ENCODE measurements around the gene RPL36. TPM values are rescaled to one million over a fixed set of nuclear protein-coding genes. Genes with fewer than 3 reads are reported as not detected.

Gene RPL36
- polyA plus RNA-seq, 1 donor from 2014 or later, result 2,640 TPM

GRCh38 chr19:5665781-5666513 is 24.1 kb upstream of the RPL36 start:
- Mint-ChIP-seq H3K27ac (peak overlapping the region in 1 of 3 donors; percentile 23), H3K27me3 (no peaks in the 10 kb centered on the region), H3K9me3 (no peaks in the 10 kb centered on the region), H3K4me1 (peaks cover 0 to 3% (median 0%) of the 10 kb centered on the region in 3 donors), H3K4me3 (peak overlapping the region in 1 of 4 donors; percentile 29), H3K36me3 (no peaks in the 10 kb centered on the region)

- no peaks in the 10 kb centered on the region for H3K36me3 Mint-ChIP-seq
- H3K27me3 Mint-ChIP-seq, result no peaks in the 10 kb centered on the region
- H3K27ac Mint-ChIP-seq, result peak overlapping the region in 1 of 3 donors; percentile 45
- H3K9me3 Mint-ChIP-seq, result no peaks in the 10 kb centered on the region
- H3K4me3 Mint-ChIP-seq, result peak overlapping the region in 1 of 4 donors; percentile 9
- H3K4me1 Mint-ChIP-seq, result peaks cover 0 to 3% (median 0%) of the 10 kb centered on the region in 3 donors
Measured at GRCh38 chr19:5666921-5667610, 23.0 kb upstream of the RPL36 start.

GRCh38 chr19:5667751-5668271 is 22.3 kb upstream of the RPL36 start:
- Mint-ChIP-seq H3K27ac (peak overlapping the region in 2 of 3 donors; percentile 1 to 45), H3K4me1 (peaks cover 0 to 3% (median 0%) of the 10 kb centered on the region in 3 donors), H3K36me3 (no peaks in the 10 kb centered on the region), H3K27me3 (no peaks in the 10 kb centered on the region), H3K4me3 (no peak overlapping the region), H3K9me3 (no peaks in the 10 kb centered on the region)

- Mint-ChIP-seq H3K36me3 (no peaks in the 10 kb centered on the region), H3K4me1 (peaks cover 0 to 3% (median 0%) of the 10 kb centered on the region in 3 donors), H3K9me3 (no peaks in the 10 kb centered on the region), H3K27me3 (no peaks in the 10 kb centered on the region), H3K4me3 (no peak overlapping the region), H3K27ac (peak overlapping the region in 1 of 3 donors; percentile 82)
Measured at GRCh38 chr19:5669212-5669611, 20.9 kb upstream of the RPL36 start.

GRCh38 chr19:5671600-5671999 is 18.5 kb upstream of the RPL36 start:
- H3K27ac Mint-ChIP-seq, result peak overlapping the region in 1 of 3 donors; percentile 79
- H3K4me3 Mint-ChIP-seq, result no peak overlapping the region
- no peaks in the 10 kb centered on the region for H3K4me1 Mint-ChIP-seq
- H3K27me3 Mint-ChIP-seq, result no peaks in the 10 kb centered on the region
- no peaks in the 10 kb centered on the region for H3K36me3 Mint-ChIP-seq
- no peaks in the 10 kb centered on the region for H3K9me3 Mint-ChIP-seq

- H3K27ac Mint-ChIP-seq, result peak overlapping the region in 1 of 3 donors; percentile 53
- H3K4me3 Mint-ChIP-seq, result no peak overlapping the region
Measured at GRCh38 chr19:5672708-5673459, 17.2 kb upstream of the RPL36 start.

GRCh38 chr19:5673752-5674151 is 16.3 kb upstream of the RPL36 start:
- H3K27me3 Mint-ChIP-seq, result no peaks in the 10 kb centered on the region
- H3K36me3 Mint-ChIP-seq, result no peaks in the 10 kb centered on the region
- H3K4me3 Mint-ChIP-seq, result no peak overlapping the region
- no peak overlapping the region for H3K27ac Mint-ChIP-seq
- no peaks in the 10 kb centered on the region for H3K4me1 Mint-ChIP-seq
- H3K9me3 Mint-ChIP-seq, result no peaks in the 10 kb centered on the region

More at GRCh38 chr19:5672708-5673459, 17.2 kb upstream of the RPL36 start:
- no peaks in the 10 kb centered on the region for H3K9me3 Mint-ChIP-seq
- H3K36me3 Mint-ChIP-seq, result no peaks in the 10 kb centered on the region
- H3K27me3 Mint-ChIP-seq, result no peaks in the 10 kb centered on the region
- no peaks in the 10 kb centered on the region for H3K4me1 Mint-ChIP-seq

- Mint-ChIP-seq H3K27ac (no peak overlapping the region), H3K9me3 (no peaks in the 10 kb centered on the region), H3K27me3 (no peaks in the 10 kb centered on the region), H3K36me3 (no peaks in the 10 kb centered on the region), H3K4me1 (peaks cover 0 to 4% (median 2%) of the 10 kb centered on the region in 3 donors), H3K4me3 (peak overlapping the region in 1 of 4 donors; percentile 21)
Measured at GRCh38 chr19:5674714-5675113, 15.4 kb upstream of the RPL36 start.

- H3K4me1 Mint-ChIP-seq, result peaks cover 5 to 9% (median 8%) of the 10 kb centered on the region in 3 donors
- no peaks in the 10 kb centered on the region for H3K36me3 Mint-ChIP-seq
- peak overlapping the region in 1 of 4 donors; percentile 5 for H3K4me3 Mint-ChIP-seq
- H3K9me3 Mint-ChIP-seq, result no peaks in the 10 kb centered on the region
- peaks cover 3% of the 10 kb centered on the region for H3K27me3 Mint-ChIP-seq
- H3K27ac Mint-ChIP-seq, result peak overlapping the region in 1 of 3 donors; percentile 50
Measured at GRCh38 chr19:5676105-5676771, 13.9 kb upstream of the RPL36 start.

- H3K27ac Mint-ChIP-seq, result peak overlapping the region in 1 of 3 donors; percentile 50
- H3K9me3 Mint-ChIP-seq, result no peaks in the 10 kb centered on the region
- H3K27me3 Mint-ChIP-seq, result peaks cover 3% of the 10 kb centered on the region
- H3K4me3 Mint-ChIP-seq, result no peak overlapping the region
- H3K4me1 Mint-ChIP-seq, result peaks cover 5 to 11% (median 9%) of the 10 kb centered on the region in 3 donors
- no peaks in the 10 kb centered on the region for H3K36me3 Mint-ChIP-seq
Measured at GRCh38 chr19:5676772-5677105, 13.4 kb upstream of the RPL36 start.

GRCh38 chr19:5677136-5677535 is 13.0 kb upstream of the RPL36 start:
- Mint-ChIP-seq H3K27me3 (peaks cover 3% of the 10 kb centered on the region), H3K9me3 (no peaks in the 10 kb centered on the region), H3K27ac (no peak overlapping the region), H3K36me3 (no peaks in the 10 kb centered on the region), H3K4me1 (peaks cover 5 to 11% (median 9%) of the 10 kb centered on the region in 3 donors), H3K4me3 (no peak overlapping the region)

- H3K27me3 Mint-ChIP-seq, result peaks cover 3% of the 10 kb centered on the region
- no peak overlapping the region for H3K4me3 Mint-ChIP-seq
- H3K4me1 Mint-ChIP-seq, result peaks cover 5 to 11% (median 9%) of the 10 kb centered on the region in 3 donors
- no peak overlapping the region for H3K27ac Mint-ChIP-seq
- no peaks in the 10 kb centered on the region for H3K36me3 Mint-ChIP-seq
- H3K9me3 Mint-ChIP-seq, result no peaks in the 10 kb centered on the region
Measured at GRCh38 chr19:5677580-5677979, 12.5 kb upstream of the RPL36 start.

- no peaks in the 10 kb centered on the region for H3K9me3 Mint-ChIP-seq
- H3K27me3 Mint-ChIP-seq, result peaks cover 3% of the 10 kb centered on the region
- H3K4me1 Mint-ChIP-seq, result peaks cover 5 to 11% (median 9%) of the 10 kb centered on the region in 3 donors
- H3K36me3 Mint-ChIP-seq, result no peaks in the 10 kb centered on the region
- H3K4me3 Mint-ChIP-seq, result no peak overlapping the region
- H3K27ac Mint-ChIP-seq, result no peak overlapping the region
Measured at GRCh38 chr19:5678071-5678718, 11.9 kb upstream of the RPL36 start.
